Measurements from ENCODE around the gene EPHA6. TPM values are rescaled to one million over a fixed set of nuclear protein-coding genes. Genes with fewer than 3 reads are reported as not detected.

Gene EPHA6
- total and polyA plus RNA-seq, 12 donors = 0.21 to 0.88 (median 0.59) TPM; not detected in 3

GRCh38 chr3:97738761-97739160, 924.4 kb downstream of the EPHA6 start:
- no peaks in the 10 kb centered on the region for H3K27me3 ChIP-seq
- WGBS, 2 donors = 40 to 67% methylated on average over 1 of the region's 1 CpG
- H3K4me1 ChIP-seq = no peaks in the 10 kb centered on the region
- no peaks in the 10 kb centered on the region for H3K9me3 ChIP-seq
- DNase-seq (no peak), ATAC-seq (no peak)
- H3K4me3 ChIP-seq = no peak overlapping the region
- intact Hi-C loops (cut with DNase I) = no loop called here
- no peak overlapping the region for H3K27ac ChIP-seq
- no peak for TF ChIP-seq CTCF (IDR thresholded peaks at IDR 0.05)
- H3K36me3 ChIP-seq = no peaks in the 10 kb centered on the region

- Histone ChIP-seq H3K4me1 (no peaks in the 10 kb centered on the region), H3K27ac (no peak overlapping the region), H3K27me3 (no peaks in the 10 kb centered on the region), H3K4me3 (no peak overlapping the region), H3K9me3 (no peaks in the 10 kb centered on the region), H3K36me3 (no peaks in the 10 kb centered on the region)
- TF ChIP-seq CTCF (IDR thresholded peaks at IDR 0.05) = no peak
- no peak for ATAC-seq
- intact Hi-C loops (cut with DNase I) = no loop called here
- WGBS, 2 donors = 82 to 84% methylated on average over 3 of the region's 3 CpGs
- DNase-seq = no peak
Observed at GRCh38 chr3:97742036-97742435, 927.6 kb downstream of the EPHA6 start.

DNA sequence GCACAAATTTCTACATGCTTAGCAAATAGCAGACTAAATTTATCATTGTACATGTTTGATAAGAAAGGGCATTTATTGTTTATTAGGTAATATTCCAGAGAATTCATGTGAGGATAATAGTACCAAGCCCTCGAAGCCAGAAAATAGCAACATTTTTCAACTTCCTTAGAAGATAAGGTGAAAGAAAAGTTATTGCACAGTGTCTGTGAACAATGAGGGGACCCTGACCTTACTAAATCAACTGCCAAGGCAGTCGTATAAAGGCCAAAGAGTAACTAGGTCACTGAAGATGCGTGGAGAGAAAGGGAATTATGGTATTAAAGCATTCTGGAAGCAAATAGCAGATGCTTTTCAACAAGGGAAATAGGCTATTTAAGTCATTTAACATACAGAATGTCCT, 929.9 kb downstream of the EPHA6 start:
- Histone ChIP-seq H3K4me1 (no peaks in the 10 kb centered on the region), H3K4me3 (no peak overlapping the region), H3K36me3 (no peaks in the 10 kb centered on the region), H3K27me3 (no peaks in the 10 kb centered on the region), H3K27ac (no peak overlapping the region), H3K9me3 (no peaks in the 10 kb centered on the region)
- DNase-seq = no peak
- no peak for ATAC-seq
- intact Hi-C loops (cut with DNase I) = no loop called here
- WGBS, 2 donors = 51 to 58% methylated on average over 3 of the region's 3 CpGs
- no peak for TF ChIP-seq CTCF (IDR thresholded peaks at IDR 0.05)

DNA sequence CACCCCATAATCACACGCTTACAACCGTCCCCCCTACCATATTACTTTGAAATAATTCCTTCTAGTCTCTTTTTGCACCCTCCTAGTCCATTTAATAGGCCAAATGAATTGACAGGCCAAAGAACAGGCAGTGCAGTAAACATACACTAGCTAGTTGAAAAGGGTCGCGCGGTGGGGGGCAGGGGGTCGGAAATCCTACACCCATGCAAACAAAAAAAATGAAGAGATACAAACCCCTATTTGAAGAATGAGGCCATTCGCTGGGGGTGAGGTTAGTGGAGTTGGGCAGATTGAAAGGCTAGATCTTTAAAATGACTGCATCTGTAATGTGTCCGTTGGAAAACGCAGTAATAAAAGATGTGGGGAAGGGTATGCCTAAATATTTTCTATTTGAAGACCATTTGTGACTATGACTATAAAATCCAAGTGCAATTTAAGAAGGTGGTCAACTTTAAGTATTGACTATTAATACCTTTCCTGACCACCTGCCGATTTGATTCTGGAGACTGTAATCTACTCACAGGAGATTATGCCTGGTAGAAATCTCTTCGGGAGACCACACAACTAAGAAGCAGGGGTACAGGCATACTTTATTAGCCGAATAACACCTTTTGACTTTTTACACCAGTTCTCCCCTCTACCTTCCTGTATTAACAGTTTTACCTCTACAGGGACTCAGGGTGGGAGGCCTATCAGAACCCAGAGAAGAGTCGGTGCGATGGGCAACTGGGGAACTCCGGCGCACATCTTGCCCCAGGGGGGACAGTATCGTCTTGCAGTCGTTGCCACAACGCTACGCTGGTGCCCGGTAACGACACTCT, 949.4 kb downstream of the EPHA6 start:
- Histone ChIP-seq H3K36me3 (peaks cover 0 to 11% (median 0%) of the 10 kb centered on the region in 9 donors), H3K9me3 (no peaks in the 10 kb centered on the region), H3K27me3 (no peaks in the 10 kb centered on the region), H3K4me1 (peaks cover 0 to 18% (median 13%) of the 10 kb centered on the region in 9 donors), H3K4me3 (peak overlapping the region; percentile 75 to 91 (median 80)), H3K27ac (peak overlapping the region in 9 of 10 donors; percentile 18 to 80 (median 66))
- intact Hi-C loops (cut with DNase I) = no loop called here
- ATAC-seq (peak in 3 of 8 donors; percentile 56 to 68 (median 64)), DNase-seq (no peak)
- no peak for TF ChIP-seq CTCF (IDR thresholded peaks at IDR 0.05)
- 18 to 23% methylated on average over 22 of the region's 22 CpGs for WGBS, 2 donors
